Iris pigment epithelial cell (primary cell): ENCODE results near the gene GLYATL1B.
"Not testable (repeated sequence)": the region's sequence is repeated elsewhere in the genome, so short reads cannot be mapped to it uniquely, and the experiment has no call there.

Source experiments
- DNase-seq: peaks from one replicate; pipeline ENCODE4 v3.0.0-alpha.2; 2011; ENCODE audit warnings: low read depth

GLYATL1B gene

DNA sequence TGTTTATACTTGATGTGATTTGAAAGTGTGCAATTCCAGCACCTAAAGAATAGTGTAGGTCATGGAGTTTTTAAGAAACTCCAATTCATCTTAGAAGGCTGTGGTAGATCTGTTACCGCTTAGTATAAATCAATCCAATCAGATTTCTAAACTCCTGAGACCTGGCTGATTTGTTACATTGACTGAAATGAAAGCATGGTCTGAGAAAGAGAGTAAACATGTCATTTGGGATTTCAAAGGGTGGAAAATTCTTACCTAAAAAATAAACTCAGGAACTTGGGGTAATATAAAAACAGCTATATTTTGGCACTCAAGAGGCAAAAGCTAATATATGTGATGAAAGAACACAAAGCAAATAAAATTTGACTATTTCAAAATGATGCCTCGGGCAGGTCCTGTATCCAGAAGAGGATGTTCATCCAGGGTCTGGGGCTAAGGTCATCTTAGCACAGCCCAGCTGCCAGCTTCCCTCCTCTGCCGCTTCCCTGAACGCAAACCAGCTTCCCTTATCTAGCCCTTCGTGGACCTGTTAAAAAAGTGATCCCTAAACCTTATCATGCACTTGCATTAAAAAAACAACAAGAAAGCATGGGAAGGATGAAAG lies 10.0 kb downstream of the GLYATL1B start:
- not testable (repeated sequence) for DNase-seq

DNA sequence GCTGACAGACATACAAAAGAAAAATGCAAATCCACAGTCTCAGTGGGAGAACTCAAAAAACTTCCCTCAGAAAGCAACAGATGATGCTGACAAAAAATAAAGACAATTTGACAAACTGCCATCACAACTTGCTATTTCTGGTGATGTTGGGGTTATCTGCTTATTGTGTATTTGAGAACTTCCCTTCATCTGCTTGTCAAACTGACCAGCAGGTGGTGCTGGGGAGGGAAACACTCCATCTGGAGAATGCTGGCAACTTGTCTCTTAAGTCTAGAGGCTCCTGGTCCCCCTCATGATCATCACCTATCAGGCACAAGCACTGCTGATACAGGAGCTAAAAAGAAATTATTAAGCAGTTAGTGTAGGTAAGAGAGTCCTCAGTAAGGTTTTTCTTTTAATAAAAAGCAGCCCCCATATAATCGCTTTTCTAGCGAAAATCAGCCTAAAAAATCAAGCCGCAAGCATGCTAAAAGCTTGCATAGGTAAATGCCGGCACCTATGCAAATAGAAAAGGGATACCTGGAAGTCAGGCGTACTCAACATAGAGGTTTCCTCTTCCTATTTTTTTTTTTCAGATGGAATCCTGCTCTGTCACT lies 11.1 kb downstream of the GLYATL1B start:
- DNase-seq, result peak; percentile 69

DNA sequence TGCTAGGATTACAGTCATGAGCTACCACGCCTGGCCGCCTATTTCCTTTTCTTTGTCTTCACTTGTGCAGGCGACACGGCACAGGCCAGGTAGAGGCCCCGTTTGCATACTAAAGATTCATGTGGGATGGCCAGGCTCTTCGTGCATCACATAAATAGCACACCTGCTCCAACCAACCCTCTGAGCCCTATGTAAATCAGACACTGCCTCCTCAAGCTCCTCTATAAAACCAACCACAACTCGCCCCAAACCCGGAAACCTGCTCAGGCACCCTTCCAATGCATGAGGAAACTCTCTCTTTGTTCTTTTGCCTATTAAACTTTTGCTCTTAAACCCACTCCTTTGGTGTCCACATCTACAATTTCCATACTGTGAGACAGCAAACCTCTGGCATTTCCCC lies 11.8 kb downstream of the GLYATL1B start:
- DNase-seq, result not testable (repeated sequence)

GRCh38 chr11:59102259-59102765 lies 16.2 kb downstream of the GLYATL1B start:
- DNase-seq, result peak; percentile 37

DNA sequence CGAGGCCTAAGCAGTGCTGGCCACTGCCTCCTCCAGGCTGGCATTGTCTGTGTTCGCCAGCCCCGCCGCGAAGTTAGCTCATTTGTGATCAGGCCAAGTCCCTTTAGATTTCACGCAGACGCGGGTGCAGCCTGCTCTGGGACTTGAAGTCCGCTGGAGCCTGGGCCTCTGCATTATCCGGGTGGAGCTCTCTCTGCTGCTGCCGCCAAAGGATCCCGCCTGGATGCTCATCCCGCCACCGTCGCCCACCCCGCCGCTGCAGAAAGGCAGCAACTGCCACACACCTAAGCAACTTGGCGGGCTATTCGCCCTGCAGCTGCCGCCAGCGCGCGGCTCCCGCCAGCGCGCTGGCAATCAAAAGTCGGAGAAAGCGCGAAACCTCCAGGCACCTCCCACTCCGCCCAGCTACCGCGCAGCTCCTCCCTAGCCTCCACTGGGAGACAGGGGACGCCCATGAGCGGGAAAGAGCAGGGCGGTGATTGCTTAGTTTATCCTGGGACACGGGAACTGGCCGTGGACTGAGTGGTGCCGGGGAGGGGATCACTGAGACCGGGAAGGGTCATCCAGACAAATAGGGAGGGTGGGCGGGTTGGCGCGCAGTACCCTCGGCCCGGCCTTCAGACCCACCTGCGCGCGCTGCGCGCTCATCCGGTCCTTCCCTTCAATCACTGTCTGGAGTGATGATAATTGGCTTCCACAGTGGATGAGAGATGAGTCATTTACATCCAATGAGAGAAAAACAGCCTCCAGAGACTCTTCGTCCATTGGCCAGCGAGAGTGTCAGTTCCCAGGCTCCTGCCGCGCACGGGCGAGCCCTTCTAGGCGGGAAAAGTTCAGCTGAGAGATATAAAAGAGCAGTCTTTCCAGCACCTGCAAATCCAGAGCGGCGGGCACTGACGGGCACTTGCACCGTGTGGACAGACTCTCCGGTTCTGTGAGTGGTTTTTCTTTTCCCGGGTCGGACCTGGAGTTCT lies 20.5 kb downstream of the GLYATL1B start, which contains the start of gene FAM111B:
FAM111B (plus strand) TSS at position 875 of the 974 bp plus-strand sequence. CDS start 2,389 bp downstream, outside the sequence.
- peak; percentile 95 for DNase-seq

DNA sequence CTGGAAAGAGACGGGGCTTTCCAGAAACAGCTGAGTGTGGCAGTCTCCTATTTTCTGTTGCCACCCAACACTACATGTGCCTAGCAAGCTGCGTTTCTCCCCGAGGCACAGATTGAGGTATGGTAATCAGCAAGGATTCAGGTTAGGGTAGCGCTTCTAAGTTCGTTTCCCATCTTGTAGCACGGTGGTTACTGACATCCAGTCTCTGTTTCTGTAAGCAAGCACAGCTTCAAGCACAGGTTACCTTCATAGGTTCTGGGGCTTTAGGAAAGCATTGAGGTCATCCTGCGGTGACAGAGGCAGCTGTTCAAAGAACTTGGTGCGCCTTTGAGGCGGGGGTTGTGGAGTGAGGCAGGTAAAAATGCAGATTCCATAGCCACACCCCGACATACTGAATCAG lies 21.6 kb downstream of the GLYATL1B start:
- DNase-seq, result not testable (repeated sequence)

GRCh38 chr11:59112494-59112893 lies 26.4 kb downstream of the GLYATL1B start:
- peak; percentile 55 for DNase-seq

DNA sequence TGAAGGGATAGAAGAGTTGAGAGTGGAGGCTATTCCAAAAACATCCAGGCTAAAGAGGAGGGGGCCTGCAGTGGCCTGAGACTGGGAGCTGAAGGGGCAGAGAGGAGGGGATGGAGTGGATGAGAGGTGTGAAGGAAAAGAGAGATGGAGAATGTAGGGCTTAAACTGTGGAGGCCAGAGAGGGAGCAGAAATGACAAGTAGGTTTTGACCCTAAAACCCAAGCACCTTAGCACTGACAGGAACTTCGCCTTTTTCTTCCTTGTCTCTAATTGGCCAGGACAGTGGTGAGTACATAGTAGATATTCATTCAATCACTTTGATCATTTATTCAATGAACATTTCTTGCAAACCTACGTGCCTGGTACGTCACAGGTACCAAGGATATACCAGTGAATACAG lies 28.2 kb downstream of the GLYATL1B start:
- no peak for DNase-seq

DNA sequence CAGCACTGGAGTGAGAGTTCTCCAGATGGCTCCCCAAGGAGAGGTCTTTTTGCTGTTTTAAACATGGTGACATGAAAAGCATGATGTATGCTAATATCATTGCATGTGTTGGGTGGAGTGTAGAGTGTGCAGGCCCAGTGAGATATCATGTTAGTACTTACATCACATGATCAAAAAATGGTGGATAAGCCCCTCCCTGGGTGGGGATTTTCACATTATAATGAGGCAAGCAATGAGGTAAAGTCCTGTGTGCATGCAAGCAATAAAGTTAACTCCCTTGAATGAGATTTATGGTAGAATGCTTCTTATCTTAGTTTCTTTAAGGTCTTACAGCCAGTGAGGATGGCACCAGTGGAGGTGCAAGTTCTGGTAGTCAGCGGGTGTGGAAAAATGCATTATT lies 29.4 kb downstream of the GLYATL1B start:
- DNase-seq, result no peak

DNA sequence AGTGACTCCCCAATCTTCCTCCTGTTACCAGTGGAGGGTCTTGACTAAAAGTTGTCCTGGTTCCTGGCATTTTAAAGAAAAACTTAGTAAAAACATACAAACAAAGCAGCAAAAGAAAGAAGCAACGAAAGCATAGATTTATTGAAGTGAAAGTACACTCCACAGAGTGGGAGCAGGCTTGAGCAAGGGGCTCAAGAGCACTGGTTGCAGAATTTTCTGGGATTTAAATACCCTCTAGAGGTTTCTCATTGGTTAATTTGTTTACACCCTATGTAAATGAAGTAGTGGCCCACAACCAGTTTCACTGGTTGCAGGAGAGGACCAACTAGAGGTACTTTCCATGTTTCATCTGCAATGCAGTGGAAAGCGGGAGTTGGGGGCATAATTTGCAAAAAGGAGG lies 31.7 kb downstream of the GLYATL1B start:
- no peak for DNase-seq

DNA sequence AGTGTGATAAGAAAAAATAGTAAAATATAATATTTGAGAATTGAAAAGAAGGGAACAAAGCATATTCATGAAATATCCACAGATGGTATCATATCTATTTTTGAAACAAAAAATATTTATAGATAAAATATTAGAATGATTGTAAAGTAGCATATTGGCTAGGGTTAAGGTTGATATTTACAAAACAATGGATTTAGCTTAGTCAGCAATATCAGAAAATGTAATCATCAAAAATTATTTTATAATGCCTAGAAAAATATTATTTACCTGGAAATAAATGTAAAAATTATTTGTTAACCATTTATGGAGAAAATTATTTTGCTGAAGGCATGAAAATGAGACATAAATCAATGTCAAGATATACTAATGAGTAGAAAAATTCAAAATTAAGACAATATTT lies 33.7 kb downstream of the GLYATL1B start:
- DNase-seq, result no peak

DNA sequence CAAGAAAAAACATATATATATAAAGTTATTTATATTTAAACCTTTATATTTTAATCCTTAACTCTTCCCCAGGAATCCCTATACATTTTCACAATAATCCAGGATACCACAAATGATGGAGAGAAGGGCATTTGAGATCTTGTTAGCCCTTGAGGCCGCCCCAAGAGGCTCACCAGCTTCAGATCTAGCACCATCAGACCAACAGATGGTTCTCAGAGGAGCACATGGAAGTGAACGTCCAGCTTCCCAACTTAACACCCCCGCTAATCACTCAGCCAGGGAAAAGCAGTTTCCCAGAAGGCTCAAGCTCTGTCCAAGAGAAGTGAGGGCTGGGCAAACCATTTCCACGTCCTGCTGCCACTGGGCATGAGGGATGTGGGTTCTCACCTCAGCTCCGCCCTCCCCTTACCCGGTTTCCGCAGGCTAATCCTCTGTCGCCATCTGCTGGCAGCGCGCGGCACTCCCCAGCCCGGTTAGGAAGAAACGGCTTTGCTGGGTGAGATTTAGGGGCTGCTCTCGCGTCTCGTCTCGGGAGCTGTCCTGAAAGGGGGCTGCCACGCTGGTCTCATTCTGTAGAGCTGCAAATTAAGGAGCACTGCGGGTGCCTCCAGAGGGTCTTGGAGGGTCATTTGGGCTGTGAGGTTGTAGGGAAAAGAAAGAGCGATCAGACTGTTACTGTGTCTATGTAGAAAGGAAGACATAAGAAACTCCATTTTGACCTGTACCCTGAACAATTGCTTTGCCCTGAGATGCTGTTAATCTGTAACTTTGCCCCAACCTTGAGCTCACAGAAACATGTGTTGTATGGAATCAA lies 49.7 kb downstream of the GLYATL1B start:
- DNase-seq, result peak; percentile 74

GRCh38 chr11:59136551-59136950 lies 50.4 kb downstream of the GLYATL1B start:
- DNase-seq, result not testable (repeated sequence)

DNA sequence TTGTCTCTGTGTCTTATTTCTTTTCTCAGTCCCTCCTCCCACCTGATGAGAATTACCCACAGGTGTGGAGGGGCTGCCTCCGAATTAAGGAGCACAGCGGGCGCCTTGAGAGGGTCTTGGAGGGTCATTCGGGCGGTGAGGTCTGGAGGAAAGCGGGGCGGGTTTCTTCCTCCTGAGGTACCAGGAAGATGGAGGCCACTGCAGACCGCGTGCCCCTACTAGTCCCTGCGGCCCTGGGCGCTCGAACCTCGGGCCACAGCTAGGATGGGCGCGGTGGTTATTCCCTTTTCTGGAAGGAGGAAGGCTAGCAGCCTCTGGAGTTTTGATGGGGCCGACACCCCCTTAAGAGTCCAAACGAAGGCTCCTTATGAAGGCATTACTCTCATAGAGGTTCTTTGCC lies 51.1 kb downstream of the GLYATL1B start:
- no peak for DNase-seq

- DNase-seq, result no peak
These were observed 52.5 kb downstream of the GLYATL1B start for GRCh38 chr11:59138643-59139042.

DNA sequence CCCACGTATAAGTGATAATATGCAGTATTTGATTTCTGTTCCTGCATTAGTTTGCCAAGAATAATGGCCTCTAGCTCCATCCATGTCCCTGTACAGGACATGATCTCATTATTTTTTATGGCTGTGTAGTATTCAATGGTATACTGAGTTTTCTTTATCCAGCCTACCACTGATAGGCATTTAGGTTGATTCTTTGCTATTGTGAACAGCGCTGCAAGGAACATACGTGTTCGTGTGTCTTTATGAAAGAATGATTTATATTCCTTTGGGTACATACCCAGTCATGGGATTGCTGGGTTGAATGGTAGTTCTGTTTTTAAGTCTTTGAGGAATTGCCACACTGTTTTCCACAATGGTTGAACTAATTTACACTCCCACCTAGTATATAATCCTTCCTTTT lies 55.1 kb downstream of the GLYATL1B start:
- no peak for DNase-seq

DNA sequence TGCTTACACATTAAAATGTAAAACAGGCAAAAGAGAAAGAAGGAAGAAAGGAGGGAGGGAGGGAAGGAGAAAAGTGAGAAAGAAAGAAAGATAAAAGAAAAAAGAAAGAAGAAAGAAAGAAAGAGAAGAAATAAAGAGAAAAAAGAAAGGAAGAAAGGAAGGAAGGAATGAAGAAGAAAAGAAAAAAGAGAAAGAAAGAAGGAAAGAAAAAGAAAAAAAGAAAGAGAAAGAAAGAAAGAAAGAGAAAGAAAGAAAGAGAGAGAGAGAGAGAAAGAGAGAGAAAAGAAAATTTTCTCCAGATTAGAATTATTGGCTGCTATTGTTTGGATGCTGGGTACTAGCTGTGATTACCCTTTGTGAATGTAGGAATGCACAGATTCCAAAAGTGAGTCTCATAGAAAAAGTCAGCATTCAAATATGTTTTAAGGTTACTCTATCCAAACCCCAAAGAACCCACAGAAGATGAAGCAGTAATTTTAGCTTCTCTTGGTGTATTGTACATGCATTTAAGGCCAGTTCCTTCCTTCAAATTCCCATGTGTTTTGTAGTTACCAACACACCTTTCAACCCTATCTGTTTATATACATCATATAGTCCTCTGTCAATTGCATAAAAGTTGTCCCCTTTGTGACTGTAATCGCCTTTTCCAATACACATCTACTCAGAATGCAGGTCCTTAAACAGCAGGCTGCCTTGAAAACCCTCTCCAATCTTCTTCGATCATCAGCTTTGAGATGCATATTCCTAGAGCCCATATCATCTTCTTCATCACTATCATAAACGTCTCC lies 55.8 kb downstream of the GLYATL1B start:
- DNase-seq, result peak; percentile 45

- peak; percentile 90 for DNase-seq
These were observed 56.7 kb downstream of the GLYATL1B start, which contains the start of gene FAM111A for GRCh38 chr11:59142530-59143507. Gene FAM111A (plus strand): TSS chr11:59142856. CDS start chr11:59148873, 6,017 bp downstream.

DNA sequence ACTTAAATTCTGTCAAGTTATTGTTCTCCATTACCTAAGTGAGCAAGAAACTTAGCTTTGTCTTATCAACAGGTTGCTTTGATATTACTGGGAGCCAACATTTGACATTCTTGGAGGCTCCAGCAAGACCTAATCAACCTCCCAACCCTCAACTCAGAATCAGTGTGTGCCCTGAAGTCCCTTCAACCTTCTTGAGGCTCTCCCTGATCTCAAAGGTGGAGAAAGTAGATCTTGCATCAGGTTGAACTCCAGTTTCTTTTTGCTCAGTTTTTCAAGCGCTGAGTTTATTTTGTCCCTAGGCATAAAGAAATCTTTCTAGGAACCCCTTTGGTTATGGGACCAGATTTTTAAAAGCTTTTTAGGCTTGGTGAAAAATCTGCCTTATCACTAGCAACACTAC lies 58.0 kb downstream of the GLYATL1B start:
- DNase-seq, result no peak
